ENCODE data around the gene HSDL1. TPM values are rescaled to one million over a fixed set of nuclear protein-coding genes. Genes with fewer than 3 reads are reported as not detected.

Gene HSDL1
- polyA plus RNA-seq, 1 experiment = 29.5 TPM

DNA sequence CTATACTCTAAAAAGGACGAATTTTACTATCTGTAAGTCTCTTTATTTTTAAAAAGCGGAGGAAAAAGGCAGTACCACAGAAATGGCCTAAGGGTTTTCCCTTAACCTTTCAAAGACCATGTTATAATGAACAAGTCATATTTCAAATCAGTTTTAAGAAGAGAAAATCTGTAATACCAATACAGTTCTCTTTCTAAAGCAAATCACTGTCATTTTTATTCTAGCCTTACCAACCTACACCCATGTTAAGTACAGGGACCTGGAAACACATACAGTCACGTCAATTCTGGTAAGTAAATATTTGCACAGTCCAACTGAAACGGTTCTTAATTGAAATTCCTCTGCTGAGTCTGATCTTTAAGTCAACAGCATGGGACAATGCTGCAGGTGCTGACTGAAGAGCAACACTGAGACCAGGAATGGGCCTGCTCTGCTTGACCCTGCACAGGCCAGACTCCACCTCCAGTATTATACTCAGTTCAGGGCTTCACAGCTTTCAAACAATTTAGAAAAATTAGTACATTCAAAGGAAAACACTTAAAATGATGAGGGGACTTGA, 48.5 kb downstream of the HSDL1 start:
- TF ChIP-seq, protein P1, sequence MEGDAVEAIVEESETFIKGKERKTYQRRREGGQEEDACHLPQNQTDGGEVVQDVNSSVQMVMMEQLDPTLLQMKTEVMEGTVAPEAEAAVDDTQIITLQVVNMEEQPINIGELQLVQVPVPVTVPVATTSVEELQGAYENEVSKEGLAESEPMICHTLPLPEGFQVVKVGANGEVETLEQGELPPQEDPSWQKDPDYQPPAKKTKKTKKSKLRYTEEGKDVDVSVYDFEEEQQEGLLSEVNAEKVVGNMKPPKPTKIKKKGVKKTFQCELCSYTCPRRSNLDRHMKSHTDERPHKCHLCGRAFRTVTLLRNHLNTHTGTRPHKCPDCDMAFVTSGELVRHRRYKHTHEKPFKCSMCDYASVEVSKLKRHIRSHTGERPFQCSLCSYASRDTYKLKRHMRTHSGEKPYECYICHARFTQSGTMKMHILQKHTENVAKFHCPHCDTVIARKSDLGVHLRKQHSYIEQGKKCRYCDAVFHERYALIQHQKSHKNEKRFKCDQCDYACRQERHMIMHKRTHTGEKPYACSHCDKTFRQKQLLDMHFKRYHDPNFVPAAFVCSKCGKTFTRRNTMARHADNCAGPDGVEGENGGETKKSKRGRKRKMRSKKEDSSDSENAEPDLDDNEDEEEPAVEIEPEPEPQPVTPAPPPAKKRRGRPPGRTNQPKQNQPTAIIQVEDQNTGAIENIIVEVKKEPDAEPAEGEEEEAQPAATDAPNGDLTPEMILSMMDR (IDR thresholded peaks at IDR 0.05; ENCODE audit: low read depth, low read length) = no peak

DNA sequence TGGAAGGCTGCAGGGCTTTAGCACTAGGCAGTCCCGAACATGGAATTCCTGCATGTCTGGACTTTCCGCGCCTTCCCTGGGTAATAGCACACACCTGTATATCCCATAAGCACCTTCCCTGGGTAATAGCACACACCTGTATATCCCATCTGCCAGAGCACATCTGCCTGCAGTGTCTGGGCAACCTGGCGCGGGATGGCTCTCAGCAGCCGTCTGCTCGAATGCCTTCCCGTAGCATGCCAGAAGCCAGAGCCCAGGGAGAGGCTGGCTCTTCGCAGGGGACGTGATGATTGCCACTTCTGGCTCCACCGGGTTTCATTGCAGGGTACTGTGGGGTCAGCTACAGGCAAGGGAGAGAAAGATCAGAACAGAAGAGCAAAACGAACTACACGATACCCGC, 49.5 kb downstream of the HSDL1 start:
- no peak overlapping the region for H3K4me3 ChIP-seq (ENCODE audit: low read depth, low read length)
- ChIA-PET POLR2A (no interaction called here), CTCF (interaction anchor here (1.2 kb wide), 1 partner anchor 30 kb away, joined by 7 read pairs; no protein-coding TSS in a partner anchor)
- TF ChIP-seq, protein P1 (IDR thresholded peaks at IDR 0.05; ENCODE audit: low read depth, low read length) = no peak
- H3K27me3 ChIP-seq (ENCODE audit: control insufficient read depth, insufficient read depth, low read length) = no peaks in the 10 kb centered on the region
- no peak for DNase-seq (ENCODE audit: low read depth, low spot score)
- no peak overlapping the region for H3K27ac ChIP-seq (ENCODE audit: low read depth, low read length)
- H3K9me3 ChIP-seq (ENCODE audit: control insufficient read depth, insufficient read depth, low read length) = no peaks in the 10 kb centered on the region

More for the DNA sequence above, 48.5 kb downstream of the HSDL1 start:
- no peak overlapping the region for H3K4me3 ChIP-seq (ENCODE audit: low read depth, low read length)
- H3K9me3 ChIP-seq (ENCODE audit: control insufficient read depth, insufficient read depth, low read length) = no peaks in the 10 kb centered on the region
- CTCF ChIA-PET = interaction anchor here (0.7 to 1.3 kb wide), 3 partner anchors 11 to 91 kb away, joined by 3 to 7 read pairs (median 5); no protein-coding TSS in a partner anchor
- no peaks in the 10 kb centered on the region for H3K27me3 ChIP-seq (ENCODE audit: control insufficient read depth, insufficient read depth, low read length)
- POLR2A ChIA-PET = no interaction called here
- no peak for DNase-seq (ENCODE audit: low read depth, low spot score)
- no peak overlapping the region for H3K27ac ChIP-seq (ENCODE audit: low read depth, low read length)

DNA sequence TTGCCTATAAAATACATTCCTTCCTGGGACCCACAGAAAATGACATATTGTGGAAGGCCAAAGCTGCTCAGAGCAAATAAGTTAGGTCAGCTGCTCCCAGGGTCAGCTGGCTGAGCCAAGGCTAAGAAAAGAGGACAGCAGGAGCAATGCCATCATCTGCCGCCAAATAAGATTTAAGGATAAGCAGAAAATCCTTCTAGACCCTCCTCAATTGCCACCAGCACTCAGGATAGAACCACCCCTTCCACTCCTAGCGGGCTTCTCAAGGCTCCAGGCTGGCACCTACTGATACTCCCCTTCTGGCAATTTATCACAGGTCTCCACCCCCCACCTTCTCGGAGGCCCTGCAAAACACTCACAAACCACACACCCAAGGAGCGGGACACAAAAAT, 51.1 kb downstream of the HSDL1 start:
- Histone ChIP-seq H3K27ac (ENCODE audit: low read depth, low read length) (no peak overlapping the region), H3K9me3 (ENCODE audit: control insufficient read depth, insufficient read depth, low read length) (no peaks in the 10 kb centered on the region), H3K4me3 (ENCODE audit: low read depth, low read length) (no peak overlapping the region), H3K27me3 (ENCODE audit: control insufficient read depth, insufficient read depth, low read length) (no peaks in the 10 kb centered on the region)
- no peak for DNase-seq (ENCODE audit: low read depth, low spot score)
- ChIA-PET POLR2A (no interaction called here), CTCF (no interaction called here)
- TF ChIP-seq, protein P1 (IDR thresholded peaks at IDR 0.05; ENCODE audit: low read depth, low read length) = no peak

DNA sequence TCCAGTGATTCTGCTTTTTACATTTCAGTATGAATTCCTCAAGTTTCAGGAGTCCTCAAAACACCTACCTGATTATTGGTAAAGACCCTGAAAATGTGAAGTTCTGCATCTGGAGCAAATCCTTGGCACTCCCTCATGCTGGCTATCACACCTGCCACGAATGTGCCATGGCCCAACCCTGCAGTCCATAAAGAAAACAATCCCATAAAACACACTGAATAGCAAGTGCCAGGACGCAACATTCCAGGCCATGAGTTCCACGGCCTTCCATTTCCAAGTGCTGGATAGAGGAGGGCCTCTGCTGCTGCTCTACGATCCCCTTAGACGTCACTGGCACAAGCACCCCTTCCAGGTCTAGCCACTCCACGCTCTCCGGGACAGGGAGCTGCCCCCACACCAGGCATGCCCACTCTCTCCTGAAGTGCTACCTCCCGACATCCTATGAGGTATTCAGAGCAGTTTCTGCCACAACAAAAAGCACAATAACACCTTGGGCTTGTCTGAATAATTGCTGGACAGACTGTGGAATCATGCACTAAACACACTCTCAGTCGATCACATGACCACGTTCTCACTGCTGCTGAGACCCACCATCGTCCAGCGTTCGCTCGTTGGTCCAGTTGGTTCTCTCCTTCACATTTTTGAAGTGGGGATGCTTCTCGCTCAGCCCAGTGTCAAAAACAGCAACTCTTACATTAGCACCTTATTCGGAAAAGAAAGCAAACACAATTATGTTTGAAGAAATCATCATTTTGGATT, 51.7 kb downstream of the HSDL1 start:
- ChIA-PET CTCF (interaction anchor here (1.1 to 1.3 kb wide), 2 partner anchors 28 to 94 kb away, joined by 4 read pairs; partner anchors contain the start of gene TAF1C), POLR2A (no interaction called here)
- H3K4me3 ChIP-seq (ENCODE audit: low read depth, low read length) = no peak overlapping the region
- no peaks in the 10 kb centered on the region for H3K27me3 ChIP-seq (ENCODE audit: control insufficient read depth, insufficient read depth, low read length)
- TF ChIP-seq, protein P1 (IDR thresholded peaks at IDR 0.05; ENCODE audit: low read depth, low read length) = no peak
- H3K27ac ChIP-seq (ENCODE audit: low read depth, low read length) = no peak overlapping the region
- H3K9me3 ChIP-seq (ENCODE audit: control insufficient read depth, insufficient read depth, low read length) = no peaks in the 10 kb centered on the region
- DNase-seq (ENCODE audit: low read depth, low spot score) = no peak

DNA sequence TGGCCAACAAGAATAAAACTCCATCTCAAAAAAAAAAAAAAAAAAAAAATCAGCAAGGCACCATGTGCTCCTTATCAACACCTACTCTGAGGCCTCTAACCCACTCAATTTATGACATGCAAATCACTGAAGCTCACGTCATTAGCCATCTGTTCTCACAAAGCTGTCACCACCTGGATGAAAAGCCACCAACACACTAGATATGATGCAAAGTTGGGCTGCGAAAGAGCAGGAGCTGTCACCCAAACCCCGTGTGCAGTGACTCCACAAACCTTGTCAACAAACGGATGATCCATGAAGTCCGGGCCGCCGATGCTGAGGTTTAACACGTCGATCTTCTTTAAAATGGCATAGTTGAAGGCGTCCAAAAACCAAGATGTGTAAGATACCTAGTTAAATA, 53.5 kb downstream of the HSDL1 start:
- POLR2A ChIA-PET = no interaction called here
- H3K27ac ChIP-seq (ENCODE audit: low read depth, low read length) = no peak overlapping the region
- TF ChIP-seq, protein P1 (IDR thresholded peaks at IDR 0.05; ENCODE audit: low read depth, low read length) = no peak
- CTCF ChIA-PET = interaction anchor here (3.8 kb wide), 1 partner anchor 84 kb away, joined by 17 read pairs; no protein-coding TSS in a partner anchor
- H3K9me3 ChIP-seq (ENCODE audit: control insufficient read depth, insufficient read depth, low read length) = no peaks in the 10 kb centered on the region
- no peak for DNase-seq (ENCODE audit: low read depth, low spot score)
- no peaks in the 10 kb centered on the region for H3K27me3 ChIP-seq (ENCODE audit: control insufficient read depth, insufficient read depth, low read length)
- H3K4me3 ChIP-seq (ENCODE audit: low read depth, low read length) = no peak overlapping the region

Data from AG04450 (cell line).